ENCODE measurements around the gene MAST4. TPM values are rescaled to one million over a fixed set of nuclear protein-coding genes. Genes with fewer than 3 reads are reported as not detected.

Gene MAST4
- total RNA-seq, 2 donors from 2014 or later: 11.0 to 11.5 TPM

DNA sequence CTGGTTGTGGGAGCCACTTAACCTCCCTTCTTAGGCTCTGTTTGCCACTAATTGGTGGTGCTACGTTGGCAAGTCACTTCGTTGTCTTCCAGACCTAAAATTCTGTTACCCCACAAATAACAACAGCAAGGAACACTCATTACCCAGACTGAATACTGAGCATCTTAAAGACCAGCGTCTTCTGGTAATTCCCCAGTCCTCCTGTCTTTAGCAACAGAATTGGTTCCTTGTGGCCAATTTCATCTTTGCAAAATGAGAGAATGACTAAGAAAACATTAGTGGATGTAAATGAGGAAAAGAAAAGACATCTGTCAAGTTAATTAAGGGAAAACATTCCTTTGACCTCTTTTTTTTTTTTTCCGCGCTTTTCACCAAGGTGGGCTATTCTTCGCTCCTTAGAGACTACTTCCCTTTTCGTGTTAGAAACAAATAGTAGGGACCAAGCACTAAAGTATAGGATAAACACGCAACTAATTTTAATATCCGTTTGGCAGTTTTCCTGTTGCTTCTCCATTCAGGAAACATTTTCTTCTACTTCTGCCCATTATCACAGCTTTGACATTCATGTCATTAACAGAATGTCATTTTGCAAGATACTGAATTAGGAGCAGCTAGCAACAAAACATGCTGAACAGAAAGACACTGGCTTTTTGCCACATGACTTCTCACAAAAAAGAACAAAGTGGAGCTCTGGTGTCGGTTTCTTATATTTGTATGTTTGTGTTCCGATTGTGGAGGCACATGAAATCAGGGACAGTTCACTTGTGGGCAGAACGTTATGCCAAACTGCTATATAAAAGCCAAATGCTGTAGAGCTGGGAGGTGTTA lies 446.2 kb downstream of the MAST4 start:
- H3K36me3 ChIP-seq (ENCODE audit: control insufficient read depth, insufficient read depth, low read length): no peaks in the 10 kb centered on the region
- no peak overlapping the region for H3K9ac ChIP-seq (ENCODE audit: extremely low read depth, low read length, poor library complexity, severe bottlenecking)
- H3K27ac ChIP-seq (ENCODE audit: low read depth, low read length): no peak overlapping the region
- no peaks in the 10 kb centered on the region for H3K9me3 ChIP-seq (ENCODE audit: control insufficient read depth, low read length)
- no peaks in the 10 kb centered on the region for H3K4me1 ChIP-seq (ENCODE audit: control insufficient read depth, insufficient read depth, low read length)
- DNase-seq: no peak
- no peak overlapping the region for H3K4me3 ChIP-seq (ENCODE audit: low read length)
- no peak overlapping the region for H3K4me3 Mint-ChIP-seq
- 76 to 90% methylated on average over 5 to 12 of the region's 12 CpGs for WGBS, 2 experiments (ENCODE audit: insufficient coverage in 1 of 2, insufficient read length in 1 of 2)
- H3K9me3 Mint-ChIP-seq: no peaks in the 10 kb centered on the region
- H3K27me3 Mint-ChIP-seq (ENCODE audit: insufficient read depth): no peaks in the 10 kb centered on the region
- no peaks in the 10 kb centered on the region for H3K27me3 ChIP-seq (ENCODE audit: control insufficient read depth, insufficient read depth, low read length, poor library complexity, severe bottlenecking)
- no peak for TF ChIP-seq CTCF (conservative IDR thresholded peaks at IDR 0.05)
- H3K36me3 Mint-ChIP-seq (ENCODE audit: low read depth): no peaks in the 10 kb centered on the region
- H3K4me1 Mint-ChIP-seq: peaks cover 13% of the 10 kb centered on the region
- no peak overlapping the region for H3K27ac Mint-ChIP-seq

- Histone ChIP-seq H3K9ac (ENCODE audit: extremely low read depth, low read length, poor library complexity, severe bottlenecking) (no peak overlapping the region), H3K36me3 (ENCODE audit: control insufficient read depth, insufficient read depth, low read length) (no peaks in the 10 kb centered on the region), H3K4me1 (ENCODE audit: control insufficient read depth, insufficient read depth, low read length) (peaks cover 2% of the 10 kb centered on the region), H3K4me3 (ENCODE audit: low read length) (no peak overlapping the region), H3K9me3 (ENCODE audit: control insufficient read depth, low read length) (no peaks in the 10 kb centered on the region), H3K27ac (ENCODE audit: low read depth, low read length) (no peak overlapping the region), H3K27me3 (ENCODE audit: control insufficient read depth, insufficient read depth, low read length, poor library complexity, severe bottlenecking) (no peaks in the 10 kb centered on the region)
- Mint-ChIP-seq H3K9me3 (no peaks in the 10 kb centered on the region), H3K4me3 (no peak overlapping the region), H3K27me3 (ENCODE audit: insufficient read depth) (no peaks in the 10 kb centered on the region), H3K4me1 (peaks cover 17% of the 10 kb centered on the region), H3K36me3 (ENCODE audit: low read depth) (no peaks in the 10 kb centered on the region), H3K27ac (no peak overlapping the region)
- TF ChIP-seq CTCF (conservative IDR thresholded peaks at IDR 0.05): no peak
- DNase-seq: no peak
- 93% methylated on average over 2 to 3 of the region's 3 CpGs for whole genome bisulfite sequencing, 2 experiments (ENCODE audit: insufficient coverage in 1 of 2, insufficient read length in 1 of 2)
Observed at GRCh38 chr5:67043796-67044511, 447.8 kb downstream of the MAST4 start.

- 90 to 93% methylated on average over 6 of the region's 6 CpGs for WGBS, 2 experiments (ENCODE audit: insufficient coverage in 1 of 2, insufficient read length in 1 of 2)
- H3K27me3 Mint-ChIP-seq (ENCODE audit: insufficient read depth): no peaks in the 10 kb centered on the region
- no peaks in the 10 kb centered on the region for H3K9me3 Mint-ChIP-seq
- Histone ChIP-seq H3K9ac (ENCODE audit: extremely low read depth, low read length, poor library complexity, severe bottlenecking) (no peak overlapping the region), H3K36me3 (ENCODE audit: control insufficient read depth, insufficient read depth, low read length) (no peaks in the 10 kb centered on the region), H3K27ac (ENCODE audit: low read depth, low read length) (no peak overlapping the region), H3K9me3 (ENCODE audit: control insufficient read depth, low read length) (no peaks in the 10 kb centered on the region), H3K4me3 (ENCODE audit: low read length) (no peak overlapping the region), H3K4me1 (ENCODE audit: control insufficient read depth, insufficient read depth, low read length) (peaks cover 2% of the 10 kb centered on the region), H3K27me3 (ENCODE audit: control insufficient read depth, insufficient read depth, low read length, poor library complexity, severe bottlenecking) (no peaks in the 10 kb centered on the region)
- H3K4me1 Mint-ChIP-seq: peaks cover 14% of the 10 kb centered on the region
- no peak overlapping the region for H3K27ac Mint-ChIP-seq
- TF ChIP-seq CTCF (conservative IDR thresholded peaks at IDR 0.05): no peak
- no peak for DNase-seq
- no peak overlapping the region for H3K4me3 Mint-ChIP-seq
- H3K36me3 Mint-ChIP-seq (ENCODE audit: low read depth): no peaks in the 10 kb centered on the region
Observed at GRCh38 chr5:67045816-67046740, 449.9 kb downstream of the MAST4 start.

Data from endodermal cell (in vitro differentiated cells).